HCT116 (cell line): ENCODE measurements around the gene SOCS7. TPM values are rescaled to one million over a fixed set of nuclear protein-coding genes. Genes with fewer than 3 reads are reported as not detected.

Experiments
- ATAC-seq: fragments of 200-7000 bp; cut with Tn5 transposase; 2 replicates; pipeline ENCODE4 v1.9.1; 2020; ENCODE audit warnings: mild to moderate bottlenecking, moderate library complexity
- BruUV-seq: library from RNA; stranded (reverse); fragments of 400-500 nt; replicated peaks from 2 replicates; lab custom pipeline; 2021; lab: Mats Ljungman, UMichigan
- CTCF ChIA-PET: fragments of 300-600 bp; sonication (Branson Sonifier 250); formaldehyde crosslinking; loops from one replicate; lab custom pipeline; 2021; ENCODE audit warnings: antibody characterized with exemption; lab: Charles Lee
- POLR2A ChIA-PET: fragments of 300-600, 350-600 bp; sonication (Branson Sonifier 250); formaldehyde crosslinking; loops from one replicate; lab custom pipeline; 2021; ENCODE audit warnings: antibody characterized with exemption; lab: Charles Lee
- RAD21 ChIA-PET, 2 experiments: fragments of 300-600 bp; sonication (Branson Sonifier 250); formaldehyde crosslinking; loops; one replicate each; lab custom pipeline; 2023; ENCODE audit warnings: low total read pairs in 2 of 2; ENCODE audit not compliant: uncharacterized antibody in 2 of 2, unreplicated experiment in 2 of 2, low non-redundant PET in 1 of 2; lab: Charles Lee
- DNase-seq: peaks from one replicate; pipeline ENCODE4 v3.0.0-alpha.2; 2010; ENCODE audit warnings: low read depth, low spot score
- H2AFZ ChIP-seq: fragments of 200-600 bp; shearing (Covaris generic), sonication (generic); 2 replicates; pipeline ENCODE4 v1.6.1; 2017; ENCODE audit warnings: low read depth, mixed run types, mixed read lengths, antibody characterized with exemption, low read length; ENCODE audit not compliant: poor library complexity, severe bottlenecking
- H3K27ac ChIP-seq: 2 replicates; pipeline ENCODE4 v1.5.1; 2012; ENCODE audit warnings: low read depth, low read length
- H3K27me3 ChIP-seq: fragments of 200-600 bp; sonication (generic); 2 replicates; pipeline ENCODE4 v1.6.1; 2016; ENCODE audit warnings: mixed run types, low read length, mixed read lengths; ENCODE audit not compliant: insufficient read depth
- H3K36me3 ChIP-seq, 2 experiments: fragments of 200-500 bp in 1 of 2; fragments of 200-600 bp in 1 of 2; sonication (Bioruptor generic) in 1 of 2; sonication (generic) in 1 of 2; 2 replicates each; pipeline versions ENCODE4 v1.5.1 to v1.6.1; 2014 to 2016; ENCODE audit warnings: low read length in 2 of 2, inconsistent platforms in 1 of 2, mixed read lengths in 1 of 2, mixed run types in 1 of 2; ENCODE audit not compliant: insufficient read depth in 2 of 2, control insufficient read depth in 1 of 2
- H3K4me1 ChIP-seq, 2 experiments: fragments of 200-600 bp in 1 of 2; sonication (generic) in 1 of 2; 2 replicates each; pipeline versions ENCODE4 v1.5.1 to v1.6.1; 2012 to 2017; ENCODE audit warnings: low read length in 2 of 2, inconsistent platforms in 1 of 2, mild to moderate bottlenecking in 1 of 2, mixed read lengths in 1 of 2, mixed run types in 1 of 2, moderate library complexity in 1 of 2; ENCODE audit not compliant: insufficient read depth in 2 of 2, control insufficient read depth in 1 of 2
- H3K4me2 ChIP-seq: fragments of 200-600 bp; sonication (generic); 2 replicates; pipeline ENCODE4 v1.6.1; 2017; ENCODE audit warnings: mixed run types, low read length, mixed read lengths
- H3K4me3 ChIP-seq, 2 experiments: fragments of 200-600 bp in 1 of 2; sonication (generic) in 1 of 2; replicated peaks in 1 of 2; 2 replicates each; pipeline ENCODE4 v1.5.1; 2011 to 2016; ENCODE audit warnings: low read length in 2 of 2, control low read depth in 1 of 2, low read depth in 1 of 2, mild to moderate bottlenecking in 1 of 2, mixed read lengths in 1 of 2, mixed run types in 1 of 2
- H3K79me2 ChIP-seq: fragments of 200-600 bp; sonication (generic); 2 replicates; pipeline ENCODE4 v1.6.1; 2017; ENCODE audit warnings: mild to moderate bottlenecking, mixed run types, low read length, moderate library complexity, mixed read lengths; ENCODE audit not compliant: insufficient read depth
- H3K9ac ChIP-seq: fragments of 200-600 bp; sonication (generic); 2 replicates; pipeline ENCODE4 v1.6.1; 2016; ENCODE audit warnings: low read length, mixed read lengths
- H3K9me2 ChIP-seq: fragments of 200-600 bp; sonication (generic), shearing (Covaris generic); 2 replicates; pipeline ENCODE4 v1.6.1; 2017; ENCODE audit warnings: mixed run types, mild to moderate bottlenecking, moderate library complexity; ENCODE audit not compliant: insufficient read depth
- H3K9me3 ChIP-seq, 2 experiments: fragments of 200-500 bp in 1 of 2; fragments of 200-600 bp in 1 of 2; sonication (Bioruptor generic) in 1 of 2; sonication (generic) in 1 of 2; 2 replicates each; pipeline ENCODE4 v1.6.1; 2014 to 2017; ENCODE audit warnings: low read length in 2 of 2, mixed read lengths in 2 of 2, inconsistent platforms in 1 of 2, low read depth in 1 of 2, mild to moderate bottlenecking in 1 of 2, mixed run types in 1 of 2, moderate library complexity in 1 of 2; ENCODE audit not compliant: control insufficient read depth in 1 of 2, insufficient read depth in 1 of 2
- H4K20me1 ChIP-seq: fragments of 200-600 bp; sonication (generic), shearing (Covaris generic); 2 replicates; pipeline ENCODE4 v1.6.1; 2017; ENCODE audit warnings: mixed run types, mild to moderate bottlenecking, moderate library complexity; ENCODE audit not compliant: insufficient read depth
- ELF1 ChIP-seq: IDR thresholded peaks from 2 replicates; pipeline ENCODE4 v1.6.1; 2012; ENCODE audit warnings: low read depth, borderline replicate concordance
- EZH2 ChIP-seq: fragments of 200-600 bp; sonication (generic); IDR thresholded peaks from 2 replicates; pipeline ENCODE4 v1.6.1; 2017; ENCODE audit warnings: antibody characterized with exemption, mixed run types
- FOSL1 ChIP-seq: IDR thresholded peaks from 2 replicates; pipeline ENCODE4 v1.6.1; 2012; ENCODE audit warnings: low read depth
- POLR2A ChIP-seq: IDR thresholded peaks from 2 replicates; pipeline ENCODE4 v1.7.0; 2011; ENCODE audit warnings: borderline replicate concordance; ENCODE audit not compliant: insufficient read depth, insufficient read length; ENCODE audit errors: extremely low read depth
- YY1 ChIP-seq: IDR thresholded peaks from 2 replicates; pipeline ENCODE4 v1.6.1; 2011; ENCODE audit warnings: low read length, low read depth, moderate library complexity, mild to moderate bottlenecking; ENCODE audit not compliant: insufficient replicate concordance; ENCODE audit errors: extremely low read depth
- ZFX ChIP-seq: fragments of 450-650 bp; IDR thresholded peaks from 2 replicates; pipeline ENCODE4 v1.6.1; 2017
- intact Hi-C: fragments of 100-400 bp; cut with micrococcal nuclease; formaldehyde crosslinking; loops from 2 replicates; pipeline ENCODE4 v1.10.0; 2022
- total RNA-seq: library from RNA; stranded (reverse); gene quantifications from one replicate; pipeline ENCODE4 v1.2.1, GENCODE V29; 2021; ENCODE audit not compliant: unreplicated experiment
- TF ChIP-seq, protein P1 (sequence below): IDR thresholded peaks from 2 replicates; pipeline ENCODE4 v1.6.1; 2012
- TF ChIP-seq, protein P2 (sequence below): IDR thresholded peaks from 2 replicates; pipeline ENCODE4 v1.6.1; 2011; ENCODE audit warnings: mild to moderate bottlenecking, low read length, moderate library complexity; ENCODE audit not compliant: insufficient replicate concordance; ENCODE audit errors: extremely low read depth
- TF ChIP-seq, protein P3 (sequence below): IDR thresholded peaks from 2 replicates; pipeline ENCODE4 v1.6.1; 2012

The SOCS7 gene
- total RNA-seq, 1 experiment from 2014 or later: 49.9 TPM

DNA sequence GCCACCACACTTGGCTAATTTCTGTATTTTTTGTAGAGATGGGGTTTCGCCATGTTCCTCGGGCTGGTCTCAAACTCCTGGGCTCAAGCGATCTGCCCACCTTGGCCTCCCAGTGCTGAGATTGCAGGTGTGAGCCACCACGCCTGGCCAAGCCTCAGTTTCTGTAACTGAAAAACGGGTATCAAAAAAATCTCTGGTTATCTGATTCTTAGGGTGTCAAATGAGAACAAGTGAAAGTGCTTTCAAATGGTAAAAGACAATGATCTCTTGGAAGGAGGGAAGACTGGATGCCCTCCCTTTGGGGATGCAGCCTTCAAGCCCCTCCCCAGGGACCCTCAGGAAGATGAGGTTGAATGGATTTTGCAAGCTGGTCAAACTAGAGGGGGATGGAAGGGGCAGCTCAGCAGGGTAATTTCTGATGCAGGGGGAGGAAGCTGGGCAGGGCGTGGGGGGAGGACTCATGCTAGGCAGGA is 98.9 kb downstream of the SOCS7 start:
- peaks cover 65 to 77% of the 10 kb centered on the region in 2 experiments for H3K4me1 ChIP-seq
- no peak for DNase-seq
- no peaks in the 10 kb centered on the region for H3K9me3 ChIP-seq
- no peak overlapping the region for H2AFZ ChIP-seq
- peak overlapping the region; percentile 20 for H3K27ac ChIP-seq
- H3K9ac ChIP-seq: peak overlapping the region; percentile 46
- ChIA-PET CTCF (interaction anchor here (0.7 kb wide), 1 partner anchor 212 kb away, joined by 3 read pairs; no protein-coding TSS in a partner anchor), RAD21 (no interaction called here), POLR2A (no interaction called here)
- peak overlapping the region in 1 of 2 experiments; percentile 17; a peak in 2 of 4 replicates for H3K4me3 ChIP-seq
- H3K4me2 ChIP-seq: peak overlapping the region; percentile 91
- intact Hi-C loops: no loop called here
- TF ChIP-seq POLR2A: no peak
- TF ChIP-seq, protein P1, sequence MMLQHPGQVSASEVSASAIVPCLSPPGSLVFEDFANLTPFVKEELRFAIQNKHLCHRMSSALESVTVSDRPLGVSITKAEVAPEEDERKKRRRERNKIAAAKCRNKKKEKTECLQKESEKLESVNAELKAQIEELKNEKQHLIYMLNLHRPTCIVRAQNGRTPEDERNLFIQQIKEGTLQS: no peak
- TF ChIP-seq ELF1: no peak
- TF ChIP-seq EZH2: no peak
- TF ChIP-seq YY1: no peak
- TF ChIP-seq, protein P2, sequence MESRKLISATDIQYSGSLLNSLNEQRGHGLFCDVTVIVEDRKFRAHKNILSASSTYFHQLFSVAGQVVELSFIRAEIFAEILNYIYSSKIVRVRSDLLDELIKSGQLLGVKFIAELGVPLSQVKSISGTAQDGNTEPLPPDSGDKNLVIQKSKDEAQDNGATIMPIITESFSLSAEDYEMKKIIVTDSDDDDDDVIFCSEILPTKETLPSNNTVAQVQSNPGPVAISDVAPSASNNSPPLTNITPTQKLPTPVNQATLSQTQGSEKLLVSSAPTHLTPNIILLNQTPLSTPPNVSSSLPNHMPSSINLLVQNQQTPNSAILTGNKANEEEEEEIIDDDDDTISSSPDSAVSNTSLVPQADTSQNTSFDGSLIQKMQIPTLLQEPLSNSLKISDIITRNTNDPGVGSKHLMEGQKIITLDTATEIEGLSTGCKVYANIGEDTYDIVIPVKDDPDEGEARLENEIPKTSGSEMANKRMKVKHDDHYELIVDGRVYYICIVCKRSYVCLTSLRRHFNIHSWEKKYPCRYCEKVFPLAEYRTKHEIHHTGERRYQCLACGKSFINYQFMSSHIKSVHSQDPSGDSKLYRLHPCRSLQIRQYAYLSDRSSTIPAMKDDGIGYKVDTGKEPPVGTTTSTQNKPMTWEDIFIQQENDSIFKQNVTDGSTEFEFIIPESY: no peak
- TF ChIP-seq ZFX: no peak
- TF ChIP-seq FOSL1: no peak
- TF ChIP-seq, protein P3, sequence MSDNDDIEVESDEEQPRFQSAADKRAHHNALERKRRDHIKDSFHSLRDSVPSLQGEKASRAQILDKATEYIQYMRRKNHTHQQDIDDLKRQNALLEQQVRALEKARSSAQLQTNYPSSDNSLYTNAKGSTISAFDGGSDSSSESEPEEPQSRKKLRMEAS: no peak
- no TSS peak for BruUV-seq
- H3K36me3 ChIP-seq: no peaks in the 10 kb centered on the region
- peaks cover 7% of the 10 kb centered on the region; the same call in 1 of the 2 replicates for H3K79me2 ChIP-seq
- H4K20me1 ChIP-seq: no peaks in the 10 kb centered on the region
- no peaks in the 10 kb centered on the region for H3K27me3 ChIP-seq
- H3K9me2 ChIP-seq: no peaks in the 10 kb centered on the region
- no peak for ATAC-seq
